ENCODE results near the gene NRBF2. TPM values are rescaled to one million over a fixed set of nuclear protein-coding genes. Genes with fewer than 3 reads are reported as not detected.

NRBF2 gene
- total RNA-seq, 1 donor from 2014 or later: 21.5 TPM

- TF ChIP-seq, protein P1, sequence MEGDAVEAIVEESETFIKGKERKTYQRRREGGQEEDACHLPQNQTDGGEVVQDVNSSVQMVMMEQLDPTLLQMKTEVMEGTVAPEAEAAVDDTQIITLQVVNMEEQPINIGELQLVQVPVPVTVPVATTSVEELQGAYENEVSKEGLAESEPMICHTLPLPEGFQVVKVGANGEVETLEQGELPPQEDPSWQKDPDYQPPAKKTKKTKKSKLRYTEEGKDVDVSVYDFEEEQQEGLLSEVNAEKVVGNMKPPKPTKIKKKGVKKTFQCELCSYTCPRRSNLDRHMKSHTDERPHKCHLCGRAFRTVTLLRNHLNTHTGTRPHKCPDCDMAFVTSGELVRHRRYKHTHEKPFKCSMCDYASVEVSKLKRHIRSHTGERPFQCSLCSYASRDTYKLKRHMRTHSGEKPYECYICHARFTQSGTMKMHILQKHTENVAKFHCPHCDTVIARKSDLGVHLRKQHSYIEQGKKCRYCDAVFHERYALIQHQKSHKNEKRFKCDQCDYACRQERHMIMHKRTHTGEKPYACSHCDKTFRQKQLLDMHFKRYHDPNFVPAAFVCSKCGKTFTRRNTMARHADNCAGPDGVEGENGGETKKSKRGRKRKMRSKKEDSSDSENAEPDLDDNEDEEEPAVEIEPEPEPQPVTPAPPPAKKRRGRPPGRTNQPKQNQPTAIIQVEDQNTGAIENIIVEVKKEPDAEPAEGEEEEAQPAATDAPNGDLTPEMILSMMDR (IDR thresholded peaks at IDR 0.05): no peak
- Mint-ChIP-seq H3K36me3 (ENCODE audit: unreplicated experiment) (no peaks in the 10 kb centered on the region), H3K9me3 (ENCODE audit: unreplicated experiment) (no peaks in the 10 kb centered on the region), H3K27ac (ENCODE audit: unreplicated experiment) (no peak overlapping the region), H3K4me1 (ENCODE audit: unreplicated experiment) (peaks cover 15% of the 10 kb centered on the region), H3K27me3 (ENCODE audit: unreplicated experiment) (no peaks in the 10 kb centered on the region), H3K4me3 (ENCODE audit: unreplicated experiment) (no peak overlapping the region)
- DNase-seq (ENCODE audit: extremely low spot score, unreplicated experiment): no peak
Measured at GRCh38 chr10:63114031-63114814, 18.9 kb upstream of the NRBF2 start.

GRCh38 chr10:63115732-63116383, 17.3 kb upstream of the NRBF2 start:
- no peaks in the 10 kb centered on the region for H3K27me3 Mint-ChIP-seq (ENCODE audit: unreplicated experiment)
- TF ChIP-seq, protein P1 (IDR thresholded peaks at IDR 0.05): no peak
- DNase-seq (ENCODE audit: extremely low spot score, unreplicated experiment): no peak
- no peaks in the 10 kb centered on the region for H3K9me3 Mint-ChIP-seq (ENCODE audit: unreplicated experiment)
- H3K4me3 Mint-ChIP-seq (ENCODE audit: unreplicated experiment): no peak overlapping the region
- H3K36me3 Mint-ChIP-seq (ENCODE audit: unreplicated experiment): no peaks in the 10 kb centered on the region
- H3K27ac Mint-ChIP-seq (ENCODE audit: unreplicated experiment): peak overlapping the region; percentile 82
- H3K4me1 Mint-ChIP-seq (ENCODE audit: unreplicated experiment): peaks cover 20% of the 10 kb centered on the region

DNA sequence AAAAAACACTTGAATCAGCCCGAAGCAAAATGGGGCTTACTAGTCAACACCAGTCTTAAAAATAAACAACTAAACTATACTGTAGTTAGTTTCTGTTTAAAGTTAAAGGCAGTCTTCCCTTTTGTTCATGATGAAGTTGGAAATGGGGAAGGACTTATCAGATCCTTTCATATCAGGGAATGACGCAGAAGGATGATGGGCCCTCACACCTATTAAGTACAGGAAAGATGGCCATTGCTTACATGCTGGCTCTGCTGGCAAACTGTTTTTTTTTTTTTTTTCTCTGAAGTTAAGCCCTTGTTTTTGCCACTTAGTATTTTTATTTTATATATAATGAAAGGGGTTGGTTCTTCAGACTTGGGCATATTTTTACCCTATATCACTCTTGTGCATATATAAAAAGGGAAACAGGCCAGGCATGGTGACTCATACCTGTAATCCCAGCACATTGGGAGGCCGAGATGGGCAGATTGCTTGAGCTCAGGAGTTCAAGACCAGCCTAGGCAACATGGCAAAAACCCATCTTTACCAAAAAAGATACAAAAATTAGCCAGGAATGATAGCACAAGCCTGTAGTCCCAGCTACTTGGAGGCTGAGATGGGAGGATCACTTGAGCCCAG, 16.6 kb upstream of the NRBF2 start:
- H3K27me3 Mint-ChIP-seq (ENCODE audit: unreplicated experiment): no peaks in the 10 kb centered on the region
- H3K36me3 Mint-ChIP-seq (ENCODE audit: unreplicated experiment): no peaks in the 10 kb centered on the region
- peak overlapping the region; percentile 82 for H3K27ac Mint-ChIP-seq (ENCODE audit: unreplicated experiment)
- no peaks in the 10 kb centered on the region for H3K9me3 Mint-ChIP-seq (ENCODE audit: unreplicated experiment)
- TF ChIP-seq, protein P1 (IDR thresholded peaks at IDR 0.05): no peak
- DNase-seq (ENCODE audit: extremely low spot score, unreplicated experiment): no peak
- no peak overlapping the region for H3K4me3 Mint-ChIP-seq (ENCODE audit: unreplicated experiment)
- H3K4me1 Mint-ChIP-seq (ENCODE audit: unreplicated experiment): peaks cover 20% of the 10 kb centered on the region

DNA sequence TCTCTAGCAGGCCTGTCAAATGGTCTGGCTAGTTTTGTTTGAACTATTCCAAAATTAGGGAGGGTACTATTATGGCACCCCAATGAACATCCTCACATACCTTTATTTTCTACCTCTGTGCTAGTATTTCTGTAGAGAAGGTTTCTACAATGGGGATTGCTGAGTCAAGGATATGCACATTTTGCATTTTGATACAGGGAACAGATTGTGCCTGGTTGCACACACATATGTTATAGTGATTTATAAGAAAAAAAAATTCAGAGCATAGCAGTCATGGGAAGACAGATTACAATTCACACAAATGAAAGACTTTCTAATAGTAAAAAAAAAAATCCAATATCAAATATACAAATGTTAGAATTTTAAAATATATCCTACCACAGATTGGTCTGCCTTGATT, 14.1 kb upstream of the NRBF2 start:
- Mint-ChIP-seq H3K27ac (ENCODE audit: unreplicated experiment) (no peak overlapping the region), H3K27me3 (ENCODE audit: unreplicated experiment) (no peaks in the 10 kb centered on the region)

More for the DNA sequence above, 14.1 kb upstream of the NRBF2 start:
- DNase-seq (ENCODE audit: extremely low spot score, unreplicated experiment): no peak
- TF ChIP-seq, protein P1 (IDR thresholded peaks at IDR 0.05): no peak
- Mint-ChIP-seq H3K36me3 (ENCODE audit: unreplicated experiment) (no peaks in the 10 kb centered on the region), H3K4me3 (ENCODE audit: unreplicated experiment) (no peak overlapping the region), H3K9me3 (ENCODE audit: unreplicated experiment) (no peaks in the 10 kb centered on the region), H3K4me1 (ENCODE audit: unreplicated experiment) (peaks cover 19% of the 10 kb centered on the region)
